ENCODE measurements around the gene WIZ. TPM values are rescaled to one million over a fixed set of nuclear protein-coding genes. Genes with fewer than 3 reads are reported as not detected.

The WIZ gene
- 10 to 100 TPM; 22.4 to 44.2 TPM for total RNA-seq

DNA sequence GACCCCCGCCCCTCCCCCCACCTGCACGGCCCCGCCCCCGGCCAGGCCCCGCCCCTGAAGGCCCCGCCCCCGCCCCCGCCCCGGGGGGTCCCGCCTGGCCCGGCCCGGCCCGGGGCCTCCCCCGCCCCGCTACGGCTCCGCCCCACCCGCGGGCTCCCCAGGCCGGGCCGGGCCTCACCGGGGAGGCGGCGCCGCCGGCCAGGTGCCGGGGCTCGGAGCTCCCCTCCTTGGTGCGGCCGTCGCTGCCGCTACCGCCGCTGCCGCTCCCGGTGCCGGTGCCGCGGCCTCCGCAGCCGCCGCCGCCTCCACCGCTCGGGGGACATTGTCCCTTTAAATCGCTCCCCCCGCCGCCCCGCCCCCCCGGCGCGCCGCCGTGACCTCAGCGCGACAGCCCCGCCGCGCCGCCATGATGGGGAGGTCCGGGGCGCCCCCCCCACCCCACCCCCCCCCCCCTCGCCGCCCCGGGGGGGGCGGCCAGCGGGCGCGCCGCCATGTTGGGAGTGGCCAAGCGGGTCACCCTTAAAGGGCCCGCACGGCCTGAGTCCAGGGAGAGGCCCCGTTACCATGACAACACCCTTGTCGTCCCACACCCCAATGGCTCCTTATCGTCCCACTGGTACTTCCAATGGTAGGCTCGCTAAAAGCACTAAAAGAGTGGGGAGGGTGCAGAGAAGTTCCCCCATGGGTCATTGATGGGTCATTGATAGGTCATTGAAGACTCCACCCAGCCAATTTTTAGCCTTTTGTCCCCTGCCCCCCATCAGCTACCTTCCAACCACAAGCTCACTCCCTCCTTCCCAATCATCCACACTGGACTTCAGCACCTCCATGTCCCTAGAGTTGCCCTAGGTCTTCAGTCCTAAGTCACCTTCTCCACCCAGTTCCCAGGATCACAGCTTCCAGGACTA is at the start of gene WIZ:
TSS of gene WIZ (minus strand) at position 337 of the 908 bp plus-strand sequence. CDS start 1,649 bp downstream, outside the sequence.
- peak; percentile 90 for DNase-seq (ENCODE audit: low spot score)
- no peaks in the 10 kb centered on the region for H3K9me3 ChIP-seq
- peaks cover 0 to 5% of the 10 kb centered on the region in 2 donors for H3K27me3 ChIP-seq
- H3K4me1 ChIP-seq, result peaks cover 0 to 42% of the 10 kb centered on the region in 2 donors
- H3K36me3 ChIP-seq, result no peaks in the 10 kb centered on the region
- no peak for TF ChIP-seq CTCF (IDR thresholded peaks at IDR 0.05)
- H3K4me3 ChIP-seq, result peak within 1 kb of the TSS; percentile 41 to 79
- H3K27ac ChIP-seq, result peak within 1 kb of the TSS; percentile 62 to 89

DNA sequence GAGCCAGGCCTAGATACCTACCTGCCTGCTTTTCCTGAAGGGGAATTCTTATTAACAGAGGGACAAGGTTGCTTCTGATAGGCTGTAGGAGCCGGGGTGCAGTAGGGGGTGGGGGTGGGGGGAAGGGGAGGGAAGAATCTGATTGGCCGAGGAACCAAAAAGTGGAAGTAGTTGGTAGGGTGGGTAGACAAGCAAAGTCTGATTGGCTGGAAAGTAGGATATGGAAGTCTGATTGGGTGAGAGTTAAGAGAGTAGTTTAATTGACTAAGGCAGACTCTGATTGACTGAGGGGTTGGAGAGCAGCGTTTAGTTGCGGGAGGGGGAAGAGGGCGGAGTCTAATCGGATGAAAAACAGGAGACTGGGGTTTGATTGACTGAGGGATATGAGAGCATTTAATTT is 49.2 kb upstream of the WIZ start:
- H3K36me3 ChIP-seq, result no peaks in the 10 kb centered on the region
- TF ChIP-seq CTCF (IDR thresholded peaks at IDR 0.05), result no peak
- no peaks in the 10 kb centered on the region for H3K9me3 ChIP-seq
- H3K27ac ChIP-seq, result no peak overlapping the region
- no peaks in the 10 kb centered on the region for H3K27me3 ChIP-seq
- no peak for DNase-seq (ENCODE audit: low spot score)
- H3K4me3 ChIP-seq, result no peak overlapping the region
- H3K4me1 ChIP-seq, result no peaks in the 10 kb centered on the region

DNA sequence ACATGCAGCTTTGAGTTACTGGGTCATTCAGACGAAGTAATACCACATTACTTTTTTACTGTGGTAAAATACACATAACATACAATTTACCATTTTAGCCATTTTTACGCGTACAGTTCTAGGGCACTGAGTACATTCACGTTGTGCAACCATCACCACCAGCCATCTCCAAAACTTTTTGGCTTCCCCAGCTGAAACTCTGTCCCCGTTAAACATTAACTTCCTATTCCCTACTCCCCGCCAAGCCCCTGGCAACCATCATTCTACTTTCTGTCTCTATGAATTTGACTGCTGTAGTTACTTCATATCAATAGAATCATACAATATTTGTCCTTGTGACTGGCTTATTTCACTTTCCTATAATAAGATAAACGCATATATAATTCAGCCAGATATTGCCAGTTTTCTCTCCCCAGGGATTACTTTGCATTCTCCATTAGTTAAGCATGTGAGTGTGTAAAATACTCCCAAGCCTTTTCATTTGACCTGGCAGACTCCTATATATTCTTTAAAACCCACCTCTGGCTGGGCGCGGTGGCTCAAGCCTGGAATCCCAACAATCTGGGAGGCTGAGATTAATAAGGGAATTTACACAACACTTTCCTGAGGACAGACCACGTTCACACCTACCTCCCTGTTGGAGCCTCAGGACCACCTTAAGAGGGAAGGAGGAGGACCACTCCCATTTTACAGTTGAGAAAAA is 48.6 kb upstream of the WIZ start:
- H3K27ac ChIP-seq, result no peak overlapping the region
- H3K4me1 ChIP-seq, result no peaks in the 10 kb centered on the region
- H3K36me3 ChIP-seq, result no peaks in the 10 kb centered on the region
- no peak for DNase-seq (ENCODE audit: low spot score)
- no peaks in the 10 kb centered on the region for H3K27me3 ChIP-seq
- H3K9me3 ChIP-seq, result no peaks in the 10 kb centered on the region
- TF ChIP-seq CTCF (IDR thresholded peaks at IDR 0.05), result no peak
- H3K4me3 ChIP-seq, result no peak overlapping the region

DNA sequence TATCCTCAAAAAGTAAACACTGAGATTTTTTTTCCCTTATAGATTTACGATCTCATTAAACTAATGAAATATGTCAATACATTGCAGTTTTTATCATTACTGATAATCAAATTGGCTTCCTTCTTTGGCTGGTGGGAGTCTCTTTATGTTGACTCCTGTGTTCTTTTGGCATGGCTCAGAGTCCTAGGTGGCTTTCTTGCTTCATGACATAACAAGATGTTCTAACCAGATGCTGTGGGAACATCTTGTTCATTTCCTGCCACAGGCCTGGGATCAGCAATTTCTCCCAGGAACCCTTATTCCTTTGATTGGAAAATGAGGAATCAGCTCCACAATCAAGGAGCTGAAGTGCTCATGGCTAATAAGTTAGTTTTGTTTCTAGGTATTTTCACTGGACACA is 45.4 kb upstream of the WIZ start:
- no peaks in the 10 kb centered on the region for H3K27me3 ChIP-seq
- H3K27ac ChIP-seq, result no peak overlapping the region
- H3K9me3 ChIP-seq, result no peaks in the 10 kb centered on the region
- H3K36me3 ChIP-seq, result no peaks in the 10 kb centered on the region
- no peak for TF ChIP-seq CTCF (IDR thresholded peaks at IDR 0.05)
- no peak overlapping the region for H3K4me3 ChIP-seq
- DNase-seq (ENCODE audit: low spot score), result no peak
- no peaks in the 10 kb centered on the region for H3K4me1 ChIP-seq

DNA sequence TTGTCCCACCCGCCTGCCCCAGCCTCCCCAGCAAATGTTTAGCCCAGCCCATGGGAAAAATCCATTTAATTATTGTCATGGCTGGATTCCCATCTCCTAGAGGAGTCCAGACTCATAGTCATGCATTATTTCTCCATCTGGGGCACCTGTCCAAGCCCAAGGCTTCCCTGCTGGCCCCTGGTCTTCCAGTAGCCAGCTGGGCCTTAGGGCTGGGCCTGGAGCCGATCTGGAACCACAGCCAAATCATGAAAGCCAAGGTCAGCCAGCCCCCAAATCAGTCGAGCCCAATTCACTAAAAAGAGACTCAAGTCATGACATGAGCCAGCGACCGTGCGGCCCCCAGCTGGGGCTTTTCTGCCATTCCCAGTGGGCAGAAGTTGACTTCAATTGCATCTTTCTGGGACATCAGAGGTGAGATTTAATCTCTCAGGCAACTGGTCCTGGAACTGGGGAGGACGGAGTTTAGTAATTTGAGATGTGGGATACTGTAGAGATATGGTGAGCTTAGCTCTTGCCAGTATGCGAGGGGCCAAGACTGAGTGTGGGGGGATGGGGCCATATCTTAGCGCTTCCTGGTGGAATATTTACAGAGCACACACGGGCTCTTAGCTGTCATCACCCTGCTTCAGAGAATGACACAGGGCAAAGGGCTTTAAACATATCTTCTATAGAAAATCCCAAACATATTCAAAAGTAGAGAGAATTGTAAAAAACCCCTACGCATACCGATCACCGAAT is 38.9 kb upstream of the WIZ start:
- no peak overlapping the region for H3K4me3 ChIP-seq
- TF ChIP-seq CTCF (IDR thresholded peaks at IDR 0.05), result no peak
- H3K36me3 ChIP-seq, result no peaks in the 10 kb centered on the region
- DNase-seq (ENCODE audit: low spot score), result no peak
- no peaks in the 10 kb centered on the region for H3K9me3 ChIP-seq
- no peak overlapping the region for H3K27ac ChIP-seq
- no peaks in the 10 kb centered on the region for H3K4me1 ChIP-seq
- no peaks in the 10 kb centered on the region for H3K27me3 ChIP-seq

Measured in right atrium auricular region (tissue), 2 donors.